HG03432 (cell line): ENCODE measurements around the gene GNAQ.

Experiments used
- ATAC-seq: cut with Tn5 transposase; IDR thresholded peaks from one replicate; pipeline ENCODE4 v1.9.1; 2021; ENCODE audit warnings: mild to moderate bottlenecking, moderate library complexity; ENCODE audit not compliant: unreplicated experiment

Gene GNAQ

DNA sequence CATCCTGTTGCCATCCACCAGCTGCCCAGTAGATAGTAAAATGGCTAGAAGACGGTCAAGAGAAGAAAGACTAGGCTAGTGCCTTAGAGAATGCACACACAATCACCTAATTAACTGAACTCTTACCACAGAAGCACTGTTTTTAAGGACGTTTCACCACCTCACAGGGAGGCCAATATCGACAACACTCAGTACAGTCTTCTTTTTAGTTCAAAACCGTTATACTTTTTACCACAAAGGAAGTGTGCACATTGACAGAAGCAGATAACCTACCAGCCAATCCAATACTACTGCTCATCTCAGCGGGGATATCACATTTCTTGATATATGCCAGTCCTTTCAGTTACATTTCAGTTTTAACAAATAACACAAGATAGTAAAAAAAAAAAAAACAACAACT lies 122.3 kb downstream of the GNAQ start:
- no peak for ATAC-seq

DNA sequence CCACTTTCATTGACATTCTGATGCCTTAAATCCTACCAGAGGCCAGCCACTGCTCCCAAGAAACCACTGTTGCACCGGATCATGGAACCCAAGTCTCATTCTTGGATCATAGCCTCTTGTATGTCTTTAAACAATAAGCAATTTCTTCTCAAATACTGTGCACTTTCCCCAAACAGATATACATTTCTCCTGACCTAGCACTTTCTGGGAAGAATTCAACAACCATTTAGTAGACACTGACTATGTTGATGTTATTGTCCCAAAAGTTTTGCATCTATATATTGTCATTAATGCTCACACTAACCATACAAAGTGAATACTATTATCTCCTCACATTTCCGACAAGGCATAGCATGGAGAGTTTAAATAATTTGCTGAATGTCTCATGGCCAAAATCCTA lies 123.3 kb downstream of the GNAQ start:
- no peak for ATAC-seq

- ATAC-seq, result no peak
These were observed 124.0 kb downstream of the GNAQ start for GRCh38 chr9:77907585-77907984.

DNA sequence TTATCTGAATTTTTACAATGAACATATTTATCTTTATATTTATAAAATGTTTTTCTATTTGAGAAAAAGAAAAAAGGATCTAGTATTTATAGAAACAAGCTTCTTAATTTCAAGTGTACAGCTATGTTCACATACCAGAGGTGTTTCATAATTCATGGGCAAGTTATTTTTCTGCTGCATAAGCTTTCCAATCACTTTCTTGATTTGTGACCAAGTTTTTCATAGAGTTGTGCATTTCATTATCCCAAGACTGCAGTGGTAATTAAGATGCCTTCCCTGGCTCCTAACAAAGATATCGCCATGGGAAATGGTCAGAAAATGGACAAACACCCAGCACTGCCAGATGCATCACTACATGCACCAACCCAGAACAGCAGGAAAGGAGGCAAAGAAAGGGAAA lies 124.6 kb downstream of the GNAQ start:
- ATAC-seq, result no peak

DNA sequence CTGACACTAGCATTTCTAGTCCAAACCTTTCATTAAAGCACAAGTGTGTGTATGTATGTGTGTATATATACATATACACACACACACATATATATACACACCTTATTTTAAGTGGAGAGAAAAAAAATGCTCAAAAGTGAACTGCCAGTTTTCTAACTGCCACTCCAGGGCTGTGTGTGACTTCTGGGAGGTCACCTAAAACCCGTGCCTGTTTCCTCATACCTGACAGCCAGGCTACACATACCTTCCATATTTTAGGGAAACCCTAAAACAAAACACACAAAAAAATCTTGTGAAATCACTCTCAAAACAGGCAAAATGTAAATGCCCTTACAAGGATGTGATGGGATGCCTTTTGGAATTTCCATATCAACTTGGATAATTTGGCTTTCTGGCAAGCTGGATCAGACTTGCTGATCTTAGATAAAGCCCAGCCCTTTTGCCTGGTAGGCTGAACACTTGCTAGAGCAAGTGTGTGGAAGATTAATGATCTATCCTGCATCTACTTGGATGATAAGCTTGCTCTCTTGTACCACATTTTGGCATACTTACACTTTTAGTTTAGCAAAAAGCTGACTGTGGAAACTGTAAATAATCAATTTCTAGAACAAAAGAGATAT lies 127.8 kb downstream of the GNAQ start:
- no peak for ATAC-seq

DNA sequence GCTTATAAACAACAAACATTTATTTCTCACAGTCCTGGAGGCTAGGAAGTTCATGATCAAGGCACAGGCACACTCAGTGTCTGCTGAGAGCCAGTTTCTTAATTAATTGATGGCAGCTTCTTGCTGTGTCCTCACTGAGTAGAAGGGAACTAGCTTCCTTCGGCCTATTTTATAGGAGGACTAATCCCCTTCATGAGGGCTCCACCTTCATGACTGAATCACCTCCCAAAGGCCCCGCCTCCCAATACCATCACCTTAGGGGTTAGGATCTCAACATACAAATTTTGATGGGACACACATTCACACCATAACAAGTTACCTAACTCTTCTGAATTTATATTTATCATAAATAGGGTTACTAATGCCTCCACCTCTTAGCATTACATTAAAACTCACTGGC lies 129.8 kb downstream of the GNAQ start:
- ATAC-seq, result no peak

GRCh38 chr9:77901018-77901417 lies 130.6 kb downstream of the GNAQ start:
- ATAC-seq, result no peak

DNA sequence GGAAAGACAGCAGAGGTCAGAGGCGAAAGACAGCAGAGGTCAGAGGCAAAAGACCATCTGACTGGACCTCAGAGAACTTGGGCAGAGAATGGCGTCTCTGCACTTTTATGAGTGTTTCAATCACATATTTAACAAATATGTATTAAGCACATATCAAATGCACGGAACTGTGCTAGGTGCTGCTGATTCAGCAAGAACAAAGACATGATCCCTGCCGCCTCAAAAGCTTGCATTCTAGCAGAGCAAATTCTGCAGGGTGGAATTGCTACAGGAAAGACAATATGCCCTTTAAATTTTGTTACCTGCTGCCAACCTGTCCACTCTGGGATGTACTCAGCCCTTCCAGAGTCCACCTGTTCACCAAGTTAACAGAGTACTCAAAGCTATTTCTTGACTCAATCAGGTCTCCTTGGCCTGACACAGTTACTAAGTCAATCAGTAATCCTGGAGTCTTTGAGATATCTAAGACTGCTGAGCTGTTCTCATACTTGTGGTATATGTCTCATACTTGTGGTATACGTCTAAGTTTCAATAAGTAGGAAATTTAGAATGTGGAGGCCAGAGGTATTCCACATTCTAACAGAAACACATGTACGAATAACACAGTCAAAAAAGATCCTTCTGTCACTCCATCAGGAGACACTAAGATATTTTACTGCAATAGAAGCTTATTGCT lies 131.8 kb downstream of the GNAQ start:
- no peak for ATAC-seq

- ATAC-seq, result no peak
These were observed 132.7 kb downstream of the GNAQ start for GRCh38 chr9:77898864-77899263.

DNA sequence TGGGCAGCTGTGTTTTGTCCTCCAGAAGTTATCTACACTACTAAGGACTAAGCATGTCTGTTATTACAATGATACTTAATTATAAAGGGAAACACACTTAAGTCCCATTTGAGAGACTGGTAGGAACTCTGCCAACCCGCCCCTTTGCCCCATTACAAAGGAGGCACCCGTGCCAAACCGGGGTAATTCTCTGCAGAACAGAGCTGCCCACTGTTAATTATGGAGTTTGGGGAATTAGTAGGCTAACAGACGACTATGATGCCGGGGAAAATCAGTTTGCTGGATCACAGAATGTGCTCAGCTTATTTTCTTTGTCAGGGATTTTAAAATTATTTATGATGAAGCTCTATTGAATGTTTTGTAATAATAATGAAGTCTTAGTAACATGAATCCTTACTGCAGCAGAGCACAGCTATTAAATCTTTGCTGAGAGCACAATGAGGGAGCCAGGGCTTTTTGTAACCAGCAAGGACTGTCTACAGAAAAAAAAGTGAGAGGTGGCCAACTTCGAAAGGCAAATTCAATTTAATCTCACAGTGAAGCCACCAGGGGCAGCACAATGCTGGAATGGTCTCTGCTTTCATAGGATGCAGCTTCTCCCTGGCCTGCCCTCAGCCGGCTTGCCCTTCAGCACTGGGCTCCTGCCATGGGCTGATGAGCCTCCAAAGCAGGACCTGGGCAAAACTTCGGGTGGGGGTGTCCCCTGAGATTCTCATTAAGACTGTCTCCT lies 134.5 kb downstream of the GNAQ start:
- ATAC-seq, result no peak

- ATAC-seq, result no peak
These were observed 135.2 kb downstream of the GNAQ start for GRCh38 chr9:77896269-77896937.

DNA sequence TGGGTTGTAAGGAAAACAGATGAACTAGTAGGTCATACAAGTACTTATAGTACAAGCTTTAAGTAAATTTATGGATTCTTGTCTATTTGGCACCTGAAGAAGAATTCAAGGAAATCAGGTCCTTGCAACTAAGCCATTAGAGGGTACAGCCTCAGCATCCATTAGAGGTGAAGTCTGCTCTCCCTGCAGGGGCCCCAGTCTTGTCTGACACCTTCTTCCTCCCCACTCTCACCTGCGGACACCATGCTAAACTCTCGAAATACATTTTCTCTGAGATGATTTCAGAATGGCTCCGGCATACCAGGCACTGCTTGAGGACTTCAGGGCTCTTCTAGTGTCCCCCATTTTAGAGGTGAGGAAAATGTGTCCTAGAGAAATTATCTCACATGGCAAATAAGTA lies 137.9 kb downstream of the GNAQ start:
- ATAC-seq, result no peak

- no peak for ATAC-seq
These were observed 138.6 kb downstream of the GNAQ start for GRCh38 chr9:77892955-77893514.

DNA sequence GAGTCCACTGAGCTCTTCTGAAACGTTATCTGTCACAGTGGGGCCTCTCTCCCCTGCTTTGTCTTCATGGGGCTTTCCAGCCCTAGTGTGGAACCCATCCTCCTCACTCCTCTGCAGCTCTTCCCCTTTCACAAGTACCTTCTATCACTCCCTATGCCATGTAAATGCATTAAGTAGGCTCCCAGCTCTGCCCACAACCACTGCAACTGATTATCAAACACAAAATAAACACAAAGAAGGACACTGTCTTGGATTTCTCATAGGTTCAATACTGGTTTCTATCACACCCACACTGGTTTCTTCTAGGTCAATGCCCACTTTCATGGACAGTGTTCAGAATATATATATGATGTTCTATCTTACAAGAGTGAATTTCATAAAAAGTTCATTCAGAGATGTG lies 139.4 kb downstream of the GNAQ start:
- peak; percentile 96 for ATAC-seq

GRCh38 chr9:77891128-77891800 lies 140.3 kb downstream of the GNAQ start:
- ATAC-seq, result no peak

DNA sequence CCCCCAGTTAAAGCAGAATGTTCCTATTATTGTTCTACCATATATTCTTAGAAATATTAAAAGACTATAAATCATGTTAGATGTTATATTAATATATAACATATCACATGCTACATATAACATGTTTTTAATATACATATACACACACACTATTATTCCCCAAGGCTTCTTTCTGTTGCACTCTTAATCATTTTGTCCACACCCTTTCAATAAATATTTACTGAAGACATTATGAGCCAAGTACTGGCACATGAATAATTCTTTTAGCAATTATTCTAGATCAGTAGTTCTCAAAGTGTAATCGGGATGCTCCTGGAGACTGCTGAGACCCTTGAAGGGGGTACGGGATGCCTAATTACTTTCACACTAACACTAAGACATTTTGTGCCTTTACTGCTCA lies 143.9 kb downstream of the GNAQ start:
- ATAC-seq, result no peak

DNA sequence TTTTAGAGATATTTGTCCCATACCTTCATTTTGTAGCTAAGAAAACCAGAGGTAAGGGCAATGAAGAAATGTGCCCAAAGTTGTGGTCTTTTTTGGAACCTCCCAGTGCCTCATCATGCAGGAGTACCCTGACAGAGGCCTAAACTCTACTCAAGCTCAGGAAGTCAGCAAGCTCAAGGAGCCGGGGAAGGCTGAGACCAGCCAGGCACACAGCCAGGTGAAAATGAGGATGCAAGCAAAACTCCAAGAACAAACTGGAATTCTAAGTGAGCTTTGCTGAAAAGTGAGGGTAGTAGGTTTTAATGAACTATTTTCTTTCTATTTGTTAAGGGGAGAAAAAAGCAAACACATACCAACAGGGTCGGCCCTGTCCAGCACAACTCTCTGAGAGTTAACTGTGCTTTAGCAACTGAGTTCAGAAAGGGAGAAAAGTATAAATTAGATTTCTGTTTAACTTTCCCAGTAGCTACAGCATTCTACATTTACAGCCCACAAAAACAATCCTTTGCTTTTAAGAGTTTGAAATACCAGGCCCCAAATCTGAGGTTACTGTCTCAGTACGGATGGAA lies 146.4 kb downstream of the GNAQ start:
- no peak for ATAC-seq

GRCh38 chr9:77883846-77884771 lies 147.5 kb downstream of the GNAQ start:
- ATAC-seq, result no peak

DNA sequence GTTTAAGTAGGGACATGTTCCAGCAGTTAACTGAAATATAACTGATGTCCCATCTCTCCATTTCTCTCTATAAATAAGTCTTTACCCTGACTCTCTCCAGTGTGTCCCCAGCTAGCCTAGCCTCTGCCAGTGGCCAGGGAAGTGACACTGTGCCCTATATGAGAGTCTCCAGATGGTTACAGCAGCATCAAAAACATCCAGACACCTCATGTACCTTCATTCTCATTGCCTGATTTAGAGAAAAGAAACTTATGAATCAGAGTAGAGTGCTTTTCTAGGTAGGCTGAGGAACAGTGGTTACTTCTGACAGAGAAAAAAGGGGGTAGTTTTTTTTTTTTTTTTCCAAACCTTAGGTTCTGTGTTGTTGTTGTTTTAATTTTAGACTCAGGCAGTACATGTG lies 148.5 kb downstream of the GNAQ start:
- ATAC-seq, result no peak
